HFFc6 (cell line): ENCODE measurements around the gene ZNF808. TPM values are rescaled to one million over a fixed set of nuclear protein-coding genes. Genes with fewer than 3 reads are reported as not detected.
"Not testable (repeated sequence)": the region's sequence is repeated elsewhere in the genome, so short reads cannot be mapped to it uniquely, and the experiment has no call there.

ENCODE experiments used
- DNase-seq: peaks from one replicate; pipeline ENCODE4 v3.0.0-alpha.2; 2018
- H3K27ac Mint-ChIP-seq: 2 replicates; pipeline ENCODE4 v1.8.0; 2020; ENCODE audit warnings: mild to moderate bottlenecking, mixed read lengths
- H3K27me3 Mint-ChIP-seq: 2 replicates; pipeline ENCODE4 v1.8.0; 2021; ENCODE audit warnings: mild to moderate bottlenecking, moderate library complexity, mixed read lengths; ENCODE audit not compliant: insufficient read depth
- H3K36me3 Mint-ChIP-seq: 2 replicates; pipeline ENCODE4 v1.8.0; 2021; ENCODE audit warnings: low read depth, mixed read lengths
- H3K4me1 Mint-ChIP-seq: 2 replicates; pipeline ENCODE4 v1.8.0; 2020; ENCODE audit warnings: low read depth, mixed read lengths
- H3K4me3 Mint-ChIP-seq: 2 replicates; pipeline ENCODE4 v1.8.0; 2020; ENCODE audit warnings: mild to moderate bottlenecking, moderate library complexity, mixed read lengths
- H3K9me3 Mint-ChIP-seq: 2 replicates; pipeline ENCODE4 v1.8.0; 2020; ENCODE audit warnings: mild to moderate bottlenecking, mixed read lengths
- CTCF ChIP-seq: fragments of 200-600 bp; sonication (generic); IDR thresholded peaks from 2 replicates; pipeline ENCODE4 v1.5.0; 2021; ENCODE audit warnings: antibody characterized with exemption, mild to moderate bottlenecking
- total RNA-seq, 6 experiments: library from RNA; stranded (reverse); fragmentation: NEBNext Ultra II Directional; extraction: Animal tissue kit (Norgen Biotek cat#: 25700); gene quantifications; 2 replicates in 1 of 6; 3 replicates in 5 of 6; pipeline ENCODE4 v1.2.3, GENCODE V29; 2021

Gene ZNF808
- total RNA-seq, 6 experiments from 2014 or later: 14.7 to 17.6 (median 15.8) TPM

DNA sequence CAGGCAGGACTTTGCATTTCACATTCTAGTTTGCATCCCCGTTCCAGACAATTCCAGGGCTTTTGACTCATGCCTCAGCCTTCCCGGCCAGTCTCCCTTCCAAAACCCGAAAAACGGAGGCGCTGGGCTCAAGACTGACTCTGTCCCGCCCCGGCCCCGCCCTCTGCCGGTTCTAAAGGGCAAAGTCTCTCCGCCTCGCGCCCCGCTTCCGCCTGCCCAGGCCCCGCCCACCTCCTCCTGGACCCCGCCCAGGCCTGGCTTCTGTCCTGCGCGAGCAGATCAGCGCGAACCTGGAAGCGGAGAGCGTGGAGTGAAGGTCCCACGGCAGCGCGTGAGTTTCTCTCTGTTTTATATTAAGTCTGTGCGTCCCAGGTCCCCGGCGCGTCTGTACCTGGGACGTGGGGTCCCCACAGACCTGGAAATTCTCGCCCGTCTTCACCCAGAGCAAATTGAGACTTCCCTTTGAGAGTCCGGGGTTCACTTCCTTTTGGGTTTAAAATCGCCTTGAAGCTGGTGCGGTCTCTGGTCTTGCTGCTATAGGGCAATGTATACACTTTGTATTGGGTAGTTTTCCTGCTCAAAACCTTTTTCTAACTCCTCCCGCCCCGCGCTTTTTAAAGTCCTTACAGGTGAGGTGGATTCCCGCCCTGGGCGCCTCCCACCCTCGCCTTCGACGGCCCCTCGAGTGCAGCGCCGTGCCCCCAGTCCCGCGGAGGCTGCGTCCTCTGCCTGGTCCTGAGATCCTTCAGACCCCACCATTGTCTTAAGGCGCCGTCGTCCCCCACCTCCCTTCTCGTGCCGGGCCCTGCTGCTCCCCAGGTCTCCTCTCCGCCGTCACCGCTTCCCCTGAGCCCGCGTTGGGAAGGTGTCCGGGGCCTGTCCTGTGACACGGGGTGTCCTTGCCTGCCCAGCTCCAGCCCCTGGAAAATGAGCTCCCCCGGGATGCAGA lies 73.8 kb downstream of the ZNF808 start:
- Mint-ChIP-seq H3K4me3 (peak overlapping the region; percentile 86), H3K27ac (peak overlapping the region; percentile 61)
- peak; percentile 73 for TF ChIP-seq CTCF

DNA sequence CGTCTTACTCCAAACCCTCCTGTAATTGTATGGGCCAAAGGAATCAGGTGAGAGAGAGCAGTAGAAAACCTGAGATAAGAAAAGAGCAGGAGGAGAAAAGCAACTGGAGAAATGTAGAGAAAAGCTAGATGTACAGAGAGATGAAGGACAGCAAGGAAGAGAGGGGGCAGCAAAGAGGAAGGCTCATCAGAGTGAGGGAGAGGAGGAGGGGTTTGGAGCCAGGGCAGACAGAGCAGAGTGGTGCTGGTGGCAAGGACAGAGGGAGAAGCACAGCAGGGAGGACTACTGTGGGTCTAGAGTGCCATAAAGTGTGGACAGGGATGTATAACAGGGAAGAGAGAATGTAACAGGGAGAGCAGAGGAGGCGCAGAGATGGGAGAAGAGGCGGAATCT lies 74.5 kb downstream of the ZNF808 start:
- not testable (repeated sequence) for H3K27me3 Mint-ChIP-seq
- Mint-ChIP-seq H3K4me3 (peak overlapping the region; percentile 86), H3K4me1 (peaks cover 28% of the 10 kb centered on the region), H3K9me3 (peaks cover 31% of the 10 kb centered on the region), H3K27ac (peak overlapping the region; percentile 42), H3K36me3 (peaks cover 54% of the 10 kb centered on the region)
- peak; percentile 39; the same call in 1 of the 2 replicates for TF ChIP-seq CTCF
- peak; percentile 11 for DNase-seq

More for the DNA sequence above, 73.8 kb downstream of the ZNF808 start:
- peak; percentile 90 for DNase-seq
- H3K4me1 Mint-ChIP-seq: peaks cover 28% of the 10 kb centered on the region
- no peaks in the 10 kb centered on the region; the same call in none of the 2 replicates for H3K27me3 Mint-ChIP-seq
- peaks cover 54% of the 10 kb centered on the region for H3K36me3 Mint-ChIP-seq
- H3K9me3 Mint-ChIP-seq: peaks cover 35% of the 10 kb centered on the region

GRCh38 chr19:52602941-52603340 lies 75.5 kb downstream of the ZNF808 start:
- Mint-ChIP-seq H3K9me3 (peaks cover 26% of the 10 kb centered on the region), H3K36me3 (peaks cover 49% of the 10 kb centered on the region), H3K4me3 (no peak overlapping the region), H3K27ac (no peak overlapping the region), H3K27me3 (no peaks in the 10 kb centered on the region; the same call in 1 of the 2 replicates), H3K4me1 (peaks cover 28% of the 10 kb centered on the region)
- no peak for TF ChIP-seq CTCF
- DNase-seq: no peak

DNA sequence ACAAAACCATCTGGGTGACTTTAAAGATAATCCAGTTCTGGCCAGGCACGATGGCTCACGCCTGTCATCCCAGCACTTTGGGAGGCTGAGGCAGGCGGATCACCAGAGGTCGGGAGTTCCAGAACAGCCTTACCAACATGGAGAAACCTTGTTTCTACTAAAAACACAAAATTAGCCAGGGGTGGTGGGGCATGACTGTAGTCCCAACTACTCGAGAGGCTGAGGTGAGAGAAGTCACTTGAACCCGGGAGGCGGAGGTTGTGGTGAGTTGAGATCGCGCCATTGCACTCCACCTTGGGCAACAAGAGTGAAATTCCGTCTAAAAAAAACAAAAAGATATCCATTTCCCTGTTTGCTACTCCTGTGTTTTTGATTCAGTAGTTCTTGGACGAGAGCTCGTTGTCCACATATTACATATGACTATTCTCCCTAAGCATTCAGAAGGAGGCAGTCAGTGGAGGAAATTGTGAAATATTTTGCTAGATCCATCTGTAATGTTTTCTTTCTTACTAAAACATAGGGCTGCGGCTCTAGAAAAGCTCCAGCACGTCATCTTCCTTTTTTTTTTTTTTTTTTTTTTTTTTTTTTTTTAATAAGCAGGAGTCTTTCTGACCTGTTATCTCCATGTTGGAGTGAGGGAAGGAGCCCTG lies 76.2 kb downstream of the ZNF808 start:
- peak; percentile 42 for DNase-seq
- Mint-ChIP-seq H3K4me3 (no peak overlapping the region), H3K27me3 (no peaks in the 10 kb centered on the region; the same call in 1 of the 2 replicates), H3K4me1 (peaks cover 28% of the 10 kb centered on the region), H3K36me3 (peaks cover 49% of the 10 kb centered on the region), H3K27ac (no peak overlapping the region), H3K9me3 (peaks cover 24% of the 10 kb centered on the region)
- no peak for TF ChIP-seq CTCF

Other genes starting within 250 kb of the ZNF808 start
- gene ZNF480, start 230.5 kb upstream of the ZNF808 start, total RNA-seq: 10 to 100 TPM in 5 of 6 experiments, 1 to 10 TPM in 1; 9.8 to 12.5 (median 11.9) TPM
- gene ZNF610, start 191.4 kb upstream of the ZNF808 start, total RNA-seq: under 1 TPM in 1 of 6 experiments, not detected in 5; 0.14 TPM
- gene ZNF880, start 157.7 kb upstream of the ZNF808 start, total RNA-seq: 10 to 100 TPM in 4 of 6 experiments, 1 to 10 TPM in 2; 7.5 to 21.7 (median 19.5) TPM
- gene ZNF528, start 129.8 kb upstream of the ZNF808 start, total RNA-seq: 10 to 100 TPM in 5 of 6 experiments, 1 to 10 TPM in 1; 9.7 to 21.2 (median 17.5) TPM
- not detected for gene ZNF534, start 98.5 kb upstream of the ZNF808 start, total RNA-seq
- 1 to 10 TPM in 4 of 6 experiments, under 1 TPM in 2; 0.94 to 1.4 (median 1.0) TPM for gene ZNF578, start 74.1 kb upstream of the ZNF808 start, total RNA-seq
- gene ZNF701, start 42.6 kb downstream of the ZNF808 start, total RNA-seq: 10 to 100 TPM in 1 of 6 experiments, 1 to 10 TPM in 5; 7.0 to 10.0 (median 8.5) TPM
- 10 to 100 TPM; 22.8 to 31.1 (median 26.0) TPM for gene ZNF83, start 110.7 kb downstream of the ZNF808 start, total RNA-seq
- gene ZNF611, start 207.4 kb downstream of the ZNF808 start, total RNA-seq: 10 to 100 TPM; 11.3 to 15.0 (median 13.5) TPM